ENCODE measurements around the gene AP1M2. TPM values are rescaled to one million over a fixed set of nuclear protein-coding genes. Genes with fewer than 3 reads are reported as not detected.
"Not testable (repeated sequence)": the region's sequence is repeated elsewhere in the genome, so short reads cannot be mapped to it uniquely, and the experiment has no call there.

The AP1M2 gene
- polyA plus RNA-seq, 1 donor, result 69.2 TPM

DNA sequence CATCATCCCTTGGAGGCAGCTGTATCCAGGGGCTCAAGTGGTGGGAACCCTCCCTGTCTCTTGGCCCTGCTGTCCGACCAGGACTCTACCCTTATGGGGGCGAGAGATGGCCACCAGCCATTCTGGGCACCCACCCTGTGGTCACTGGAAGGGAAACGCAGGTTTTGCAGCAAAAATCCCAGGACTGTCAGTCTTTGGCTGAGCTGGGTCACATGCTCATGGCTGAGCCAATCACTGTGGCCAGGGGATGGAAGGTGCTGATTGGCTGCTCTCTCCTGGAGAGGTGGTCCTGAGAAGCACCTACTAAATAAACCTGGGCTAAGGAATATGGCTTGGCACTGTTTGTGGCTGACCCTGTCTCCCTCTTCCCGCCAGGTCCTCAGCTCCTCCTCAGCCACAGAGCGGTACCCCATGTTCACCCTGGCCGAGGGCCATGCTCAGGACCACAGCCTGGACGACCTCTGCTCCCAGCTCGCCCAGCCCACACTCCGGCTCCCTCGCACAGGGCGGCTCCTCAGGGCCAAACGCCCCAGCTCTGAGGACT, 34.5 kb downstream of the AP1M2 start:
- Histone ChIP-seq H3K36me3 (ENCODE audit: control insufficient read depth, insufficient read depth, low read length) (peaks cover 84% of the 10 kb centered on the region), H3K27me3 (ENCODE audit: control insufficient read depth, insufficient read depth, low read length) (no peaks in the 10 kb centered on the region), H3K4me3 (ENCODE audit: low read length) (no peak overlapping the region), H3K9me3 (ENCODE audit: control insufficient read depth, low read depth, low read length) (peaks cover 5% of the 10 kb centered on the region), H3K27ac (ENCODE audit: low read length) (no peak overlapping the region), H3K4me1 (ENCODE audit: control insufficient read depth, insufficient read depth, low read length) (peaks cover 2% of the 10 kb centered on the region)
- WGBS (ENCODE audit: insufficient coverage, low lambda C conversion rate), result no CpG with 5 or more reads among the region's 12 CpGs
- DNase-seq, result peak in 1 of 2 donors; percentile 30

DNA sequence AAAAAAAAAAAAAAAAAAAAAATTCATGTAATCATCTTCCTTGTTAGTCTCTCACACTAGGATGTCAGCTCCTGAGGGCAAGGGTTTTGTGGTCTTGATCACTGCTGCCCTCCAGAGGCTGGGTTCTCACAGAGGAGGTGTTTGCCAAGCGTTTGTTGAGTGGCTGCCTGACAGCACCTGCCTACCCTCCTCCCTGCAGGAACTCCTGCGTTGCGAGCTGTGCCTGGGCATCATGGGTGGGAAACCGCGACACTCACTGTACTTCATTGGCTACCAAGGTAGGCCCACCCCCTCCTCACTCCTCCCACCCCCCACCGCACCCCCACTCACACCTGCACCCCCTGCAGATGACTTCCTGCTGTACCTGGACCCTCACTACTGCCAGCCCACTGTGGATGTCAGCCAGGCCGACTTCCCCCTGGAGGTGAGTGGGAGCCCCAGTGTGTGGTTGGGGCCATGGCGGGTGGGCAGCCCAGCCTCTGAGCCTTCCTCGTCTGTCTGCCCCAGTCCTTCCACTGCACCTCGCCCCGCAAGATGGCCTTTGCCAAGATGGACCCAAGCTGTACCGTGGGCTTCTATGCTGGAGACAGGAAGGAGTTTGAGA, 35.3 kb downstream of the AP1M2 start:
- peaks cover 5% of the 10 kb centered on the region for H3K9me3 ChIP-seq (ENCODE audit: control insufficient read depth, low read depth, low read length)
- no peak overlapping the region for H3K27ac ChIP-seq (ENCODE audit: low read length)
- H3K27me3 ChIP-seq (ENCODE audit: control insufficient read depth, insufficient read depth, low read length), result no peaks in the 10 kb centered on the region
- H3K36me3 ChIP-seq (ENCODE audit: control insufficient read depth, insufficient read depth, low read length), result peaks cover 84% of the 10 kb centered on the region
- no CpG with 5 or more reads among the region's 12 CpGs for WGBS (ENCODE audit: insufficient coverage, low lambda C conversion rate)
- H3K4me3 ChIP-seq (ENCODE audit: low read length), result no peak overlapping the region
- DNase-seq, result no peak
- peaks cover 2% of the 10 kb centered on the region for H3K4me1 ChIP-seq (ENCODE audit: control insufficient read depth, insufficient read depth, low read length)

DNA sequence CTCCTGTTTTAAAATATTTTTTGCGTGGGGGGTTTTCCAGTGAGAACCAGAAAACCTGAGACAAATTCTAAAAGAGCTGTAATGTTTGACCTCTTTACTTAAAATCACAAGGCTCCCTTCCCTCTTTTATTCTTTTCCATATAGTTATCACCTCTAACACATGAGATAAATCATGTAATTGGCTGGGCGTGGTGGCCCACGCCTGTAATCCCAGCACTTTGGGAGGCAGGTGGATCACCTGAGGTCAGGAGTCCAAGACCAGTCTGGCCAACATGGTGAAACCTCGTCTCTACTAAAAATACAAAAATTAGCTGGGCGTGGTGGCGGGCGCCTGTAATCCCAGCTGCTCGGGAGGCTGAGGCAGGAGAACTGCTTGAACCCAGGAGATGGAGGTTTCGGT, 36.1 kb downstream of the AP1M2 start:
- not testable (repeated sequence) for H3K27ac ChIP-seq (ENCODE audit: low read length); H3K4me1 ChIP-seq (ENCODE audit: control insufficient read depth, insufficient read depth, low read length); H3K9me3 ChIP-seq (ENCODE audit: control insufficient read depth, low read depth, low read length); DNase-seq; H3K27me3 ChIP-seq (ENCODE audit: control insufficient read depth, insufficient read depth, low read length); H3K4me3 ChIP-seq (ENCODE audit: low read length)
- no CpG with 5 or more reads among the region's 9 CpGs for WGBS (ENCODE audit: insufficient coverage, low lambda C conversion rate)
- H3K36me3 ChIP-seq (ENCODE audit: control insufficient read depth, insufficient read depth, low read length), result peaks cover 82% of the 10 kb centered on the region

DNA sequence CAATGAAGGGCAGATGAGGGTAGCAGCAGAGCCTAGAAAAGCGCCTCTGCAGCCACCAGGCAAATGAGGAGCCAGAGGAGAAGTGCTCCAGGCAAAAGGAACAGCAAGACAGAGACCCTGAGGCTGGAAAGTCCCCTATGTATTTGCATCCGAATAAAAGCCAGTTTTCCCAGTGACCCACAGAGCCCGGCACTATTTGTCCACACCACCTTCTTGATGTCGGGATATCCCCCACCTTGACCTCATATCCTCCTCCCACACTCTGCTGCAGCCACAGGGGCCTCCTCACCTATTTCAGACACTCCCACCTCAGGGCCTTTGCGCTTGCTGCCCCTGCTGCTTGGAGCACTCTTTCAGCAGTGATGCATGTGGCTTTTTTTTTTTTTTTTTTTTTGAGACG, 36.8 kb downstream of the AP1M2 start:
- peaks cover 79% of the 10 kb centered on the region for H3K36me3 ChIP-seq (ENCODE audit: control insufficient read depth, insufficient read depth, low read length)
- no peak overlapping the region for H3K27ac ChIP-seq (ENCODE audit: low read length)
- no peak for DNase-seq
- no peak overlapping the region for H3K4me3 ChIP-seq (ENCODE audit: low read length)
- H3K9me3 ChIP-seq (ENCODE audit: control insufficient read depth, low read depth, low read length), result peaks cover 5% of the 10 kb centered on the region
- H3K4me1 ChIP-seq (ENCODE audit: control insufficient read depth, insufficient read depth, low read length), result peaks cover 7% of the 10 kb centered on the region
- no peaks in the 10 kb centered on the region for H3K27me3 ChIP-seq (ENCODE audit: control insufficient read depth, insufficient read depth, low read length)
- WGBS (ENCODE audit: insufficient coverage, low lambda C conversion rate), result no CpG with 5 or more reads among the region's 6 CpGs

DNA sequence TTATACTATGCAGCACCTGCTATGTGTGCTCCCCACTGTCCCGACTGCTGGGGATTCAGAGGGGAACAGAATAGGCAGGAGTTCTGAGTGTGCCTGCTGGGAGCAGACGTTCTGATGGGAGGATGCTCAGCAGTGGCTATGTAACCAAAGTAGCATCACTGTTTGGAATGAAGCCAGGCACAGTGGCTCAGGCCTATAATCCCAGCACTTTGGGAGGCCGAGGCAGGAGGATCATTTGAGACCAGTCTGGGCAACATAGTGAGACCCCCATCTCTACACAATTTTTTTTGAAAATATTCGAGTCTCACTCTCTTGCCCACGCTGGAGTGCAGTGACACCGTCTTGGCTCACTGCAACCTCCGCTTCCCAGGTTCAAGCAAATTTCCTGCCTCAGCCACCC, 37.4 kb downstream of the AP1M2 start:
- H3K27me3 ChIP-seq (ENCODE audit: control insufficient read depth, insufficient read depth, low read length), result no peaks in the 10 kb centered on the region
- peaks cover 5% of the 10 kb centered on the region for H3K9me3 ChIP-seq (ENCODE audit: control insufficient read depth, low read depth, low read length)
- H3K4me3 ChIP-seq (ENCODE audit: low read length), result no peak overlapping the region
- peaks cover 9% of the 10 kb centered on the region for H3K4me1 ChIP-seq (ENCODE audit: control insufficient read depth, insufficient read depth, low read length)
- no peak overlapping the region for H3K27ac ChIP-seq (ENCODE audit: low read length)
- peaks cover 74% of the 10 kb centered on the region for H3K36me3 ChIP-seq (ENCODE audit: control insufficient read depth, insufficient read depth, low read length)
- no peak for DNase-seq
- WGBS (ENCODE audit: insufficient coverage, low lambda C conversion rate), result no CpG with 5 or more reads among the region's 7 CpGs

DNA sequence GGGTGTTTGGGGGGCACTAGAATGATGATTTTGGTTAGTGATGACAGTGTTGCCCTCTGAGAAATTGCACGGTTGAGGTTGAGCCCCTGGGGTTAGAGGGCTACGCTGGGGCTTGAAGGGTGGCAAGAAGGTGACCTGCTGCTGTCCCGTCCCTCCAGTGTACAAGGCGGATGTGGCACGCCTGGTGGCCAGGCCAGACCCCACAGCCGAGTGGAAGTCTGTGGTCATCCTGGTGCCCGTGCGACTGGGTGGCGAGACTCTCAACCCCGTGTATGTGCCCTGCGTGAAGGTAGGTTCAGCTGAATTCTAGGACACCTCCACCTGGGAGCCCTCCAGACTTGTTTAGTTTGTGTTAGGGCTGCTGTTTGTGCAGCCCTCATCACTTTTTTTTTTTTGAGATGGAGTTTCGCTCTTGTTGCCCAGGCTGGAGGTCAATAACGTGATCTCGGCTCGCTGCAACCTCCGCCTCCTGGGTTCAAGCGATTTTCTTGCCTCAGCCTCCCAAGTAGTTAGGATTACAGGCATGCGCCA, 38.3 kb downstream of the AP1M2 start:
- Histone ChIP-seq H3K9me3 (ENCODE audit: control insufficient read depth, low read depth, low read length) (peaks cover 5% of the 10 kb centered on the region), H3K27ac (ENCODE audit: low read length) (no peak overlapping the region), H3K4me3 (ENCODE audit: low read length) (no peak overlapping the region), H3K27me3 (ENCODE audit: control insufficient read depth, insufficient read depth, low read length) (no peaks in the 10 kb centered on the region), H3K36me3 (ENCODE audit: control insufficient read depth, insufficient read depth, low read length) (peaks cover 64% of the 10 kb centered on the region), H3K4me1 (ENCODE audit: control insufficient read depth, insufficient read depth, low read length) (peaks cover 13% of the 10 kb centered on the region)
- WGBS (ENCODE audit: insufficient coverage, low lambda C conversion rate), result no CpG with 5 or more reads among the region's 18 CpGs
- DNase-seq, result no peak

DNA sequence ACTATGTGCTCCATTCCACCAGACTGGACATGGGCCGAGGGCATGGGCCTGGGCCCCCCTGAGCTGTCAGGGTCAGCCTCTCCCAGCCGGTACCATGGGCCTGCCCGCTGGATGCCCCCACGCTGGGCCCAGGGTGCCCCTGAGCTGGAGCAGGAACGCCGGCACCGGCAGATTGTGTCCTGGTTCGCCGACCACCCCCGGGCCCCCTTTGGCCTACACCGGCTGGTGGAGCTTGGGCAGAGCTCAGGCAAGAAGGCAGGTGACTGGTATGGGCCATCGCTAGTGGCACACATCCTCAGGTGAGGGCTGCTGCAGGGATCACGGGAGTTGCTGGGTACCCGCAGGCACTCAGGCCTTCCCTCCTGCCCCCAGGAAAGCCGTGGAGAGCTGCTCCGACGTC, 40.3 kb downstream of the AP1M2 start:
- Histone ChIP-seq H3K9me3 (ENCODE audit: control insufficient read depth, low read depth, low read length) (no peaks in the 10 kb centered on the region), H3K27ac (ENCODE audit: low read length) (no peak overlapping the region), H3K4me3 (ENCODE audit: low read length) (no peak overlapping the region), H3K36me3 (ENCODE audit: control insufficient read depth, insufficient read depth, low read length) (peaks cover 45% of the 10 kb centered on the region), H3K27me3 (ENCODE audit: control insufficient read depth, insufficient read depth, low read length) (no peaks in the 10 kb centered on the region), H3K4me1 (ENCODE audit: control insufficient read depth, insufficient read depth, low read length) (peaks cover 15% of the 10 kb centered on the region)
- DNase-seq, result no peak
- WGBS (ENCODE audit: insufficient coverage, low lambda C conversion rate), result no CpG with 5 or more reads among the region's 17 CpGs

DNA sequence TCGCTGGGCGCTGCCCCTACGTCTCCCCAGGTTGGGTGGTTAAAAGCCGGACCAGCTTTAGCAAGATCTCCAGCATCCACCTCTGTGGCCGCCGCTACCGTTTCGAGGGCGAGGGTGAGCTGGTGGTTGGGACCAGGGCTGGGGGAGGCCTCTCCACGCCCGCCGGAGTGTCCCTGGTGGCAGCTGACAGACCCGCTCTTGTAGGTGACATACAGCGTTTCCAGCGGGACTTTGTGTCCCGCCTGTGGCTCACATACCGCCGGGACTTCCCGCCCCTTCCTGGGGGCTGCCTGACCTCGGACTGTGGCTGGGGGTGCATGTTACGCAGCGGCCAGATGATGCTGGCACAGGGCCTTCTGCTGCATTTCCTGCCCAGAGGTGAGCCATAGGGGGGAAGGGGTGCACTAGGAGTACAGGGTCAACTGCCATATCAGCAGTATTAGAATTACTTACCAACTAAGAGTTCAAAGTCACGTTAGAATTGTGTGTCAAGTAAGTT, 42.3 kb downstream of the AP1M2 start:
- H3K4me1 ChIP-seq (ENCODE audit: control insufficient read depth, insufficient read depth, low read length), result peaks cover 13% of the 10 kb centered on the region
- 40% methylated on average over 1 of the region's 23 CpGs for WGBS (ENCODE audit: insufficient coverage, low lambda C conversion rate)
- DNase-seq, result peak in 1 of 2 donors; percentile 69
- H3K4me3 ChIP-seq (ENCODE audit: low read length), result peak overlapping the region; percentile 91
- peaks cover 29% of the 10 kb centered on the region for H3K36me3 ChIP-seq (ENCODE audit: control insufficient read depth, insufficient read depth, low read length)
- H3K9me3 ChIP-seq (ENCODE audit: control insufficient read depth, low read depth, low read length), result no peaks in the 10 kb centered on the region
- H3K27me3 ChIP-seq (ENCODE audit: control insufficient read depth, insufficient read depth, low read length), result no peaks in the 10 kb centered on the region
- H3K27ac ChIP-seq (ENCODE audit: low read length), result peak overlapping the region; percentile 63

DNA sequence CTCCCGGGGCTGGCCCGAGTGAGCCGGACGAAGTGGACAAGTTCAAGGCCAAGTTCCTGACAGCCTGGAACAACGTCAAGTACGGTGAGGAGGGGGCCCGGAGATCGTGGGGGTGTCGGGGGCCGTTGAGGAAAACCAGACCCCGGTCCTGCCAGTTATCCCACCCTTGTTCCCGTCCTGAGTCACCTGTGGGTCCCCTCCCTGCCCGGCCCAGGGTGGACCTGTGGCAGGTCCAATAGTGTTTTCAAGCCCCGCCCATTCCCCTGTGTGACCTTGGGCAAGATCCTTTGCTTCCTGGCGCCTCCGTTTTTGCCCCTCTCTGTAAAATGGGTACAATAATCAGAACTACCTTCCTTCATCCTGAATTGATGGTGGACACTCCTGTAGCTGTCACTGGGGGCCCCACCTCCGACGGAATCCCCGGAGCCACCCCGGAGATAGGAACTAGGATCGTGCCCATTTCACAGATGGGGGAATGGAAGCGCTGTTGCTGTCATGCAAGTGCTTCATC, 42.8 kb downstream of the AP1M2 start:
- Histone ChIP-seq H3K4me3 (ENCODE audit: low read length) (peak overlapping the region; percentile 91), H3K27ac (ENCODE audit: low read length) (peak overlapping the region; percentile 63), H3K36me3 (ENCODE audit: control insufficient read depth, insufficient read depth, low read length) (peaks cover 26% of the 10 kb centered on the region), H3K27me3 (ENCODE audit: control insufficient read depth, insufficient read depth, low read length) (no peaks in the 10 kb centered on the region), H3K9me3 (ENCODE audit: control insufficient read depth, low read depth, low read length) (no peaks in the 10 kb centered on the region), H3K4me1 (ENCODE audit: control insufficient read depth, insufficient read depth, low read length) (peaks cover 13% of the 10 kb centered on the region)
- WGBS (ENCODE audit: insufficient coverage, low lambda C conversion rate), result no CpG with 5 or more reads among the region's 22 CpGs
- DNase-seq, result peak in 1 of 2 donors; percentile 67

DNA sequence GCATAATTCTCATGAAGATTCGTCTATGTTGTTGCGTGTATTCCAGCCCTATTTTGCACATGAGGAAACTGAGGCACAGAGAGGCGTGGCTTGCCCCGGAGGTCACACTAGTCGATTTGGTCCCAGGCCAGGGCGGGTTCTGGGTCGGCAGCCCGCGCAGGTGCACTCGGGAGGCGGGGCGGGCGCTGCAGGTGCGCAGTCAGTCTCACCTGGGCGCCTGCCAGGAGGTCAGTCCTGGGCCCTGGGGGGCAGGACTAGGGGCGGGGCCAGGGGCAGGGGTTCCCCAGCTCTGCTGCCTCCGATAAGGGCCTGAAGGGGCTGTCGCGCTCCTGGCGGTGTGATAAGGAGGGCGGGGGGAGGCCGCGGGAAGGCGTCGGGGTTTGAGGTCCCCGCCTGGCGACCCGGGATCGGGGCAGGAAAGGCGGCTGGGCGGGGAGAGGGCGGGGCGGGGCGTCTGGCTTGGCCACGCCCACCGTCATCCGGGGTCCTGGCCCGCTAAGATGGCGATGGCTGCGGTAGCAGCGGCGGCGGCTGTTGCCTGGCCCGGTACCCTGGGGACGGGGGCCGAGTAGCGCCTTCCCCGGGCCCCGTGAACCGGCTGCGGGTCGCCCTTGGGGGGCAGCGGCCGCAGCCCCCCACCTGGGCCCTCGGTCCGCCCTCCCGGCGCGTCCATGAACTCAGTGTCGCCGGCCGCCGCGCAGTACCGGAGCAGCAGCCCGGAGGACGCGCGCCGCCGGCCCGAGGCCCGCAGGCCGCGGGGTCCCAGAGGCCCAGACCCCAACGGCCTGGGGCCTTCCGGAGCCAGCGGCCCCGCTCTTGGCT, 43.5 kb downstream of the AP1M2 start, which contains the start of gene ATG4D:
ATG4D (plus strand) TSS at position 485 of the 822 bp plus-strand sequence; CDS start at position 672, 187 bp downstream.
- no peaks in the 10 kb centered on the region for H3K27me3 ChIP-seq (ENCODE audit: control insufficient read depth, insufficient read depth, low read length)
- H3K36me3 ChIP-seq (ENCODE audit: control insufficient read depth, insufficient read depth, low read length), result peaks cover 20% of the 10 kb centered on the region
- no CpG with 5 or more reads among the region's 79 CpGs for WGBS (ENCODE audit: insufficient coverage, low lambda C conversion rate)
- peak within 1 kb of the TSS; percentile 91 for H3K4me3 ChIP-seq (ENCODE audit: low read length)
- peak; percentile 92 to 96 for DNase-seq
- H3K9me3 ChIP-seq (ENCODE audit: control insufficient read depth, low read depth, low read length), result no peaks in the 10 kb centered on the region
- H3K27ac ChIP-seq (ENCODE audit: low read length), result peak within 1 kb of the TSS; percentile 63
- H3K4me1 ChIP-seq (ENCODE audit: control insufficient read depth, insufficient read depth, low read length), result peaks cover 13% of the 10 kb centered on the region

Measured in large intestine (tissue), 3 donors.